A549 (cell line): Measurements from ENCODE around the gene TRAPPC12. TPM values are rescaled to one million over a fixed set of nuclear protein-coding genes. Genes with fewer than 3 reads are reported as not detected.

ENCODE experiments used
- ATAC-seq, 2 experiments: fragments of 200-7000 bp in 1 of 2; fragments of >200 bp in 1 of 2; cut with Nextera tagmentation in 1 of 2; cut with Tn5 transposase in 1 of 2; 3 replicates each; pipeline versions ENCODE4 v1.8.0 to v1.9.1; 2018 to 2020; ENCODE audit warnings: mild to moderate bottlenecking in 1 of 2, moderate library complexity in 1 of 2
- CTCF ChIA-PET: fragments of 300-600 bp; sonication (Branson Sonifier 250); formaldehyde crosslinking; extraction: SDS; loops from one replicate; lab custom pipeline; 2021; ENCODE audit warnings: antibody characterized with exemption, inconsistent platforms; lab: Yijun Ruan, JAX
- POLR2A ChIA-PET: fragments of 350-600 bp; formaldehyde crosslinking; extraction: SDS; loops from one replicate; lab custom pipeline; 2021; ENCODE audit warnings: antibody characterized with exemption, inconsistent platforms; lab: Yijun Ruan, JAX
- DNase-seq, 2 experiments: peaks; one replicate each; pipeline versions ENCODE4 v3.0.0 to v3.0.0-alpha.2; 2011 to 2016; ENCODE audit warnings: low read depth in 1 of 2, low spot score in 1 of 2
- FAIRE-seq: peaks from 2 replicates; lab custom pipeline; 2011; peaks lifted over from hg19 to GRCh38; lab: Jason Lieb, UNC
- H3K27ac ChIP-seq, 2 experiments: fragments of >200 bp; sonication (Bioruptor Twin); formaldehyde crosslinking; 3 replicates each; pipeline ENCODE4 v1.5.1; 2016 to 2017
- H3K4me1 ChIP-seq: fragments of >200 bp; sonication (Bioruptor Twin); formaldehyde crosslinking; 3 replicates; pipeline ENCODE4 v1.6.1; 2016
- H3K4me2 ChIP-seq: fragments of >200 bp; sonication (Bioruptor Twin); formaldehyde crosslinking; 3 replicates; pipeline ENCODE4 v1.6.1; 2016
- H3K4me3 ChIP-seq: fragments of >200 bp; sonication (Bioruptor Twin); formaldehyde crosslinking; 3 replicates; pipeline ENCODE4 v1.5.1; 2016
- H3K9me3 ChIP-seq: fragments of >200 bp; sonication (Bioruptor Twin); formaldehyde crosslinking; 3 replicates; pipeline ENCODE4 v1.6.1; 2016
- CBX2 ChIP-seq: fragments of 200-600 bp; sonication (generic); IDR thresholded peaks from 2 replicates; pipeline ENCODE4 v1.6.1; 2016; ENCODE audit warnings: low read depth, mild to moderate bottlenecking, borderline replicate concordance
- CHD2 ChIP-seq: fragments of 150-350 bp; IDR thresholded peaks from 2 replicates; pipeline ENCODE4 v1.6.1; 2014; ENCODE audit warnings: low read length; ENCODE audit not compliant: partially characterized antibody
- E2F6 ChIP-seq: IDR thresholded peaks from 2 replicates; pipeline ENCODE4 v1.6.1; 2012; ENCODE audit warnings: low read depth, borderline replicate concordance
- EHF ChIP-seq: fragments of 250-450 bp; sonication (Bioruptor Pico); IDR thresholded peaks from 2 replicates; pipeline ENCODE4 v1.5.0; 2020; ENCODE audit warnings: mild to moderate bottlenecking
- EHMT2 ChIP-seq: fragments of 200-600 bp; sonication (generic); IDR thresholded peaks from 2 replicates; pipeline ENCODE4 v1.6.1; 2016; ENCODE audit warnings: antibody characterized with exemption, low read depth, mild to moderate bottlenecking, moderate library complexity
- ELK1 ChIP-seq: fragments of 150-350 bp; IDR thresholded peaks from 2 replicates; pipeline ENCODE4 v1.6.1; 2014; ENCODE audit warnings: low read depth, mild to moderate bottlenecking, low read length
- EP300 ChIP-seq, 2 experiments: fragments of >200 bp; sonication (Bioruptor Twin); formaldehyde crosslinking; IDR thresholded peaks; 2 replicates in 1 of 2; 3 replicates in 1 of 2; pipeline ENCODE4 v1.6.1; 2016 to 2017
- ESRRA ChIP-seq: fragments of 150-350 bp; IDR thresholded peaks from 2 replicates; pipeline ENCODE4 v1.6.1; 2014; ENCODE audit warnings: mild to moderate bottlenecking, low read length, borderline replicate concordance
- FOSL2 ChIP-seq, 2 experiments: fragments of 450-650 bp in 1 of 2; fragments of >200 bp in 1 of 2; sonication (Bioruptor Twin) in 1 of 2; formaldehyde crosslinking; IDR thresholded peaks; 2 replicates each; pipeline versions ENCODE4 v1.5.0 to v1.6.1; 2016 to 2020; ENCODE audit warnings: mild to moderate bottlenecking in 1 of 2, moderate library complexity in 1 of 2
- FOXS1 ChIP-seq: fragments of 250-450 bp; sonication (Bioruptor Pico); IDR thresholded peaks from 2 replicates; pipeline ENCODE4 v1.5.0; 2020; ENCODE audit warnings: mild to moderate bottlenecking, moderate library complexity
- HDAC2 ChIP-seq: fragments of 200-600 bp; sonication (generic); IDR thresholded peaks from 2 replicates; pipeline ENCODE4 v1.6.1; 2016
- KDM1A ChIP-seq: fragments of 200-600 bp; sonication (generic); IDR thresholded peaks from 2 replicates; pipeline ENCODE4 v1.6.1; 2016; ENCODE audit warnings: low read depth, mild to moderate bottlenecking
- MAFK ChIP-seq: fragments of 450-650 bp; IDR thresholded peaks from 2 replicates; pipeline ENCODE4 v1.6.1; 2014; ENCODE audit not compliant: partially characterized antibody
- MAZ ChIP-seq: fragments of 150-350 bp; IDR thresholded peaks from 2 replicates; pipeline ENCODE4 v1.6.1; 2014; ENCODE audit warnings: antibody characterized with exemption, low read depth, low read length, borderline replicate concordance
- POLR2AphosphoS2 ChIP-seq: conservative IDR thresholded peaks from 2 replicates; pipeline ENCODE4 v1.6.1; 2012; ENCODE audit warnings: low read length, improper control_type of control experiment, inconsistent platforms
- RNF2 ChIP-seq: fragments of 200-600 bp; sonication (generic); IDR thresholded peaks from 2 replicates; pipeline ENCODE4 v1.6.1; 2016; ENCODE audit warnings: low read depth, mild to moderate bottlenecking, antibody characterized with exemption, moderate library complexity, borderline replicate concordance
- SREBF2 ChIP-seq: fragments of 450-650 bp; IDR thresholded peaks from 2 replicates; pipeline ENCODE4 v1.6.1; 2014; ENCODE audit warnings: mild to moderate bottlenecking, moderate library complexity
- ZC3H11A ChIP-seq: fragments of 450-650 bp; IDR thresholded peaks from 2 replicates; pipeline ENCODE4 v1.6.1; 2014; ENCODE audit warnings: antibody characterized with exemption, mild to moderate bottlenecking
- ZFP36 ChIP-seq: fragments of 450-650 bp; IDR thresholded peaks from 2 replicates; pipeline ENCODE4 v1.6.1; 2014; ENCODE audit warnings: borderline replicate concordance; ENCODE audit not compliant: partially characterized antibody
- WGBS: methylation state at CpG from one replicate; pipeline ENCODE4 v1.1.6; 2017; ENCODE audit errors: missing lambda C conversion rate; 5-methylcytosine and 5-hydroxymethylcytosine counted together
- polyA plus RNA-seq, 4 experiments: library from polyadenylated mRNA; depleted of rRNA in 3 of 4; stranded (reverse); fragments of >200 nt; fragmentation: RNase III in 1 of 4; extraction: RNeasy Plus Mini Kit Qiagen cat#74134 plus additional on column Dnase treatment in 1 of 4; gene quantifications; 2 replicates in 3 of 4; 3 replicates in 1 of 4; pipeline ENCODE4 v1.2.3, GENCODE V29; 2011 to 2017
- TF ChIP-seq, protein P1 (sequence below): IDR thresholded peaks from 2 replicates; pipeline ENCODE4 v1.6.1; 2012
- TF ChIP-seq, protein P2 (sequence below): fragments of 200-600 bp; sonication (generic); IDR thresholded peaks from 2 replicates; pipeline ENCODE4 v1.6.1; 2016; ENCODE audit warnings: antibody characterized with exemption, mild to moderate bottlenecking, moderate library complexity

Gene TRAPPC12
- polyA plus RNA-seq, 2 of the 4 experiments (the other 2 are of a cell fraction) = 42.3 to 55.0 TPM

- no peak overlapping the region for H3K4me3 ChIP-seq
- no peak for ATAC-seq
- TF ChIP-seq SREBF2 (no peak), ZC3H11A (no peak), HDAC2 (no peak), EHF (CRISPR knock-in tag) (no peak), CHD2 (no peak), ELK1 (no peak), MAZ (no peak), POLR2AphosphoS2 (no peak), EHMT2 (no peak), MAFK (no peak), ZFP36 (no peak), FOSL2 (IDR thresholded peaks at IDR 0.05) (no peak), FOSL2 (CRISPR knock-in tag; IDR thresholded peaks at IDR 0.05) (no peak), CBX2 (no peak), EP300 (IDR thresholded peaks at IDR 0.05) (no peak), KDM1A (no peak), ESRRA (no peak), E2F6 (no peak)
- TF ChIP-seq, protein P1, sequence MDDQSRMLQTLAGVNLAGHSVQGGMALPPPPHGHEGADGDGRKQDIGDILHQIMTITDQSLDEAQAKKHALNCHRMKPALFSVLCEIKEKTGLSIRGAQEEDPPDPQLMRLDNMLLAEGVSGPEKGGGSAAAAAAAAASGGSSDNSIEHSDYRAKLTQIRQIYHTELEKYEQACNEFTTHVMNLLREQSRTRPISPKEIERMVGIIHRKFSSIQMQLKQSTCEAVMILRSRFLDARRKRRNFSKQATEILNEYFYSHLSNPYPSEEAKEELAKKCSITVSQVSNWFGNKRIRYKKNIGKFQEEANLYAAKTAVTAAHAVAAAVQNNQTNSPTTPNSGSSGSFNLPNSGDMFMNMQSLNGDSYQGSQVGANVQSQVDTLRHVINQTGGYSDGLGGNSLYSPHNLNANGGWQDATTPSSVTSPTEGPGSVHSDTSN = no peak
- TF ChIP-seq, protein P2, sequence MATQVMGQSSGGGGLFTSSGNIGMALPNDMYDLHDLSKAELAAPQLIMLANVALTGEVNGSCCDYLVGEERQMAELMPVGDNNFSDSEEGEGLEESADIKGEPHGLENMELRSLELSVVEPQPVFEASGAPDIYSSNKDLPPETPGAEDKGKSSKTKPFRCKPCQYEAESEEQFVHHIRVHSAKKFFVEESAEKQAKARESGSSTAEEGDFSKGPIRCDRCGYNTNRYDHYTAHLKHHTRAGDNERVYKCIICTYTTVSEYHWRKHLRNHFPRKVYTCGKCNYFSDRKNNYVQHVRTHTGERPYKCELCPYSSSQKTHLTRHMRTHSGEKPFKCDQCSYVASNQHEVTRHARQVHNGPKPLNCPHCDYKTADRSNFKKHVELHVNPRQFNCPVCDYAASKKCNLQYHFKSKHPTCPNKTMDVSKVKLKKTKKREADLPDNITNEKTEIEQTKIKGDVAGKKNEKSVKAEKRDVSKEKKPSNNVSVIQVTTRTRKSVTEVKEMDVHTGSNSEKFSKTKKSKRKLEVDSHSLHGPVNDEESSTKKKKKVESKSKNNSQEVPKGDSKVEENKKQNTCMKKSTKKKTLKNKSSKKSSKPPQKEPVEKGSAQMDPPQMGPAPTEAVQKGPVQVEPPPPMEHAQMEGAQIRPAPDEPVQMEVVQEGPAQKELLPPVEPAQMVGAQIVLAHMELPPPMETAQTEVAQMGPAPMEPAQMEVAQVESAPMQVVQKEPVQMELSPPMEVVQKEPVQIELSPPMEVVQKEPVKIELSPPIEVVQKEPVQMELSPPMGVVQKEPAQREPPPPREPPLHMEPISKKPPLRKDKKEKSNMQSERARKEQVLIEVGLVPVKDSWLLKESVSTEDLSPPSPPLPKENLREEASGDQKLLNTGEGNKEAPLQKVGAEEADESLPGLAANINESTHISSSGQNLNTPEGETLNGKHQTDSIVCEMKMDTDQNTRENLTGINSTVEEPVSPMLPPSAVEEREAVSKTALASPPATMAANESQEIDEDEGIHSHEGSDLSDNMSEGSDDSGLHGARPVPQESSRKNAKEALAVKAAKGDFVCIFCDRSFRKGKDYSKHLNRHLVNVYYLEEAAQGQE = no peak
- TF ChIP-seq, all 56 proteins: peak for 0
- FAIRE-seq (no peak), DNase-seq (no peak)
- H3K9me3 ChIP-seq = no peaks in the 10 kb centered on the region
- no peaks in the 10 kb centered on the region for H3K4me1 ChIP-seq
- POLR2A ChIA-PET = no interaction called here
- no peak overlapping the region for H3K4me2 ChIP-seq
- H3K27ac ChIP-seq = no peak overlapping the region
- 92% methylated on average over 10 of the region's 10 CpGs for WGBS
- CTCF ChIA-PET = interaction anchor here (1.0 to 3.3 kb wide), 5 partner anchors 10 to 49 kb away, joined by 3 to 25 read pairs (median 6); no protein-coding TSS in a partner anchor
These were observed 93.5 kb downstream of the TRAPPC12 start for GRCh38 chr2:3472966-3473365.

DNA sequence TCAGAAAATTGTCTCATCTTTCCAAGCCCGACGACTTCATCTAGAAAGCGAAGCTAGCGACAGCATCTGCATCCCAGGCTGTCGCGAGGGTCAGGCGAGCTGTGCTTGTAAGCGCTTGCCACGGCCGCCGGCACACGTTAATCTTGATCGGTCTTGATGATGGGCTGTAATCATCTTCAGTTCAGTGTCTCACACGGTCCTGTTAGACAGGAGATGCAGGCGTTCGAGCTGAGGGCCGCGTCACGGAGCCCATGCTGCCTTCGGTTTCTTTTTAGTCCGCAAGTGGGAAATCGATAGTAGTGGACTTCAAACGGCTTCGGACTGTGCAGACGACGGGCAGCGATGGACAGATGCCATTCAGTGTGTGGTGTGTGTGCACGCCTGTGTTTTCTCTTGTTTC lies 96.3 kb downstream of the TRAPPC12 start:
- no peak for FAIRE-seq

More for the DNA sequence above, 96.3 kb downstream of the TRAPPC12 start:
- Histone ChIP-seq H3K4me2 (no peak overlapping the region), H3K9me3 (no peaks in the 10 kb centered on the region), H3K27ac (no peak overlapping the region), H3K4me3 (no peak overlapping the region), H3K4me1 (no peaks in the 10 kb centered on the region)
- POLR2A ChIA-PET = no interaction called here
- TF ChIP-seq MAZ (no peak), HDAC2 (no peak), FOXS1 (CRISPR knock-in tag) (no peak), RNF2 (no peak)
- WGBS = 94% methylated on average over 28 of the region's 28 CpGs
- CTCF ChIA-PET = no interaction called here
- DNase-seq (no peak), ATAC-seq (no peak)
